ENCODE measurements around the gene AQP6. TPM values are rescaled to one million over a fixed set of nuclear protein-coding genes. Genes with fewer than 3 reads are reported as not detected.
A peak's percentile ranks its signal among the peaks of the same experiment; 100 is the strongest.

The AQP6 gene
- 0.48 TPM for total RNA-seq (ENCODE audit: insufficient read depth, low replicate concordance)

- DNase-seq (ENCODE audit: low spot score): no peak
These were observed at the start of gene AQP6 for GRCh38 chr12:49972641-49973360. Gene AQP6 (plus strand): TSS chr12:49972947. CDS start chr12:49973174, 227 bp downstream.

- DNase-seq (ENCODE audit: low spot score): no peak
These were observed 49.6 kb upstream of the AQP6 start for GRCh38 chr12:49923035-49923644.

- DNase-seq (ENCODE audit: low spot score): peak; percentile 41
These were observed 48.7 kb upstream of the AQP6 start for GRCh38 chr12:49923880-49924556.

GRCh38 chr12:49924628-49925246 lies 48.0 kb upstream of the AQP6 start:
- DNase-seq (ENCODE audit: low spot score): no peak

GRCh38 chr12:49925433-49926204 lies 47.1 kb upstream of the AQP6 start:
- no peak for DNase-seq (ENCODE audit: low spot score)

DNA sequence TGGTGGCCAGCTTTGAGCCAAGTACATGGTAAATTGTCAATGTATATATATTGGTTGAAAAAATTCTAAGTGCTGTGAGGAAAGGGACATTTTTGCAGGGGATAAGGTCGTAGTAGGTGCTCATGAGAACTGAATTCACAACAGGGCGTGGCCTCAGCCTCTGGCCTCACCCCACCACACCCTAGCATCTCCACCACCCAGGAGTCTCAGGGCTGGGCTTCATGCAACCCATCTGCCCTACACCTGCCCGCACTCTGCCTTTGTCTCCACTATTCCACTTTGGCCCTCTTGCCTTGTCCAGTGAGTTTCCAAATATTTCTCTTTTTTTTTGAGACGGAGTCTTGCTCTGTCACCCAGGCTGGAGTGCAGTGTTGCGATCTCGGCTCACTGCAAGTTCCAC lies 44.3 kb upstream of the AQP6 start:
- no peak for DNase-seq (ENCODE audit: low spot score)

GRCh38 chr12:49929581-49929980 lies 43.2 kb upstream of the AQP6 start:
- no peak for DNase-seq (ENCODE audit: low spot score)

DNA sequence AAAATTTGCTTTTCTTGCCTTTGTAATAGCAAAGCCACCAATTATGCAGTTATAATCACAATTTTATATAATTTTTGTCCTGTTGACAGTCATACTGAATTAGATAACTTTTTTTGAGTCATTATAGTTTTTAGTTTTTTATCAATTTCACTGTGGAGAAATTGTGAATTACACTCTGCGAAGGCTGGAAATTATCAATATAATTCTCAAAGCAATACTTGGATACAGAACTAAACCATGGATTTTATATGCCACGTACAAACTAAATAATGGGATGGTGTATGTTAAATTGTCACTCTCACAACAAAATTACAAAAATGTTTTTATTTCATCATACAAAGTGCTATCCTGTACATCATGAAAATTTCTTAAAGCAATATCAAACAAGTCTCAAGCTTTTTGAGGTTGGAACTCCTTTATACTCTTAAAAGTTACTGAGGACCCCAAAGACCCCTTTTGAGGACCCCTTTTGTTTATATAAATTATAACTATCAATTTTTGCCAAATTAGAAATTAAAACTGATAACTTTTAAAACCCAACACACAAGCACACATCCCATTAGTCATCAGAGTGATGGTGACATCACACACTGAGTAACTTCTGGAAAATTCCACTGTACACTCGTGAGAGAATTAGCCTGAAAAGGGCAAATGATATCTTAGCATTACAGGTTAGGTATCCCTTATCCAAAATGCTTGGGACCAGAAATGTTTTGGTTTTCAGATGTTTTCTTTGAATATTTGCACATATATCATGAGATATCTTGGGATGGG lies 42.0 kb upstream of the AQP6 start:
- no peak for DNase-seq (ENCODE audit: low spot score)

DNA sequence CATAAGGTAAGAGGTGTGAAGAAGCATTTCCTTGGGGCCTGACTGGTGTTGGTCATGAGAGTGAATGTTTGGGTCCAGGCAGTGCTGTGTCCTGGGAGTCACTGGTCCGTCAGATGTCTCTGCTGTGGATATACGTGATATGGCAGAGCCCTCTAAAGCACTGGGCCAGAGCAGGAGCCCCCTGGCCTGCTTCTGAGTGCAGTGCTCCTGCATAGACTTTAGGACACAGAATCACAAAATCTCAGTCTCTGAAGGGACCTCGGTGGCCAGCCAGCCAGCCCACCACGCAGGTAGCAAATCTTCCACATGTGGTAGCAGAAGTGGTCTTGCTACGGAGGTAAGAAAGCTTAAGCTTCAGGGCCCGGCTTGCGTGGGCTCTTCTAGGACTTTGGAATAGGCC lies 40.7 kb upstream of the AQP6 start:
- DNase-seq (ENCODE audit: low spot score): no peak

DNA sequence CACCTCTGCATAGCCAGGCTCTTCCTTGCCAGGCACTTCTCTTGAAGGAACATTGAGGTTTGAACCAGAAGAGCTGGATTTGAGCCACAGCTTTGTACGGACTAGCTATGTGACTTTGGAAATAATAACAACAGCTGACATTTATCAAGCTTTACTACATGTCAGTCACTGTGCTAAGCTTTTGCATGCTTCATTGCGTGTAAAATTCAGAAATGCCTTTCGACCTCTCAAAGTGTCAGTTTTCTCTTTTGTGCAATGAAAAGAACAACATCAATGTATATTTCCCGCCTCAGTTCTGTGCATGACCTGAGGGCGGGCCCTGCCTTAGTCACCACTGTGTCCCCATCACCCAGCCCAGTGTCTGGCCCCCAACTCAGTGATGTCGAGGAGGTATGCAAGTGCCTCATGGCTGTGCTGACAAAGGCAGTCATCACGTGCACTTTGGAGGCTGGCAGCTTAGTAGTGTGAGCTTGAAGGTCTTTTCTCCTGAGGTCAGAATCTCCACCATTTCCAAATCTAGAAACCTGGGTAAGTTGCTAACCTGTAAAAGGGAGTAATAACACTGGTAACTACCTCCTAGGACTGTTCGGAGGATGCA lies 40.1 kb upstream of the AQP6 start:
- no peak for DNase-seq (ENCODE audit: low spot score)

DNA sequence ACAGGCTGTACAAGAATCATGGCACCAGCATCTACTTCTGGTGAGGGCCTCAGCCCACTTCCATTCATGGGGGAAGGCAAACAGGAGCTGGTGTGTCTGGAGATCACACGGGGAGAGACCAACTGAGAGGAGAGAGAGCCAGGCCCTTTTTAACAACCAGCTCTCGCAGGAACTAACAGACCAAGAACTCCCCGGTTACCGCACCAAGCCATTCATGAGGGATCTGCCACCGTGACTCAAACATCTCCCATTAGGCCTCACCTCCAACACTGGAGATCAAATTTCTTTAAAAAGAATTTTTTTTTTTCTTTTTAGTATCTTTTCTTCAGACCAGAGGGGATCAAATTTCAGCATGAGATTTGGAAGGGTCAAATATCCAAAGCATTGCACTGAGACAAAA lies 39.0 kb upstream of the AQP6 start:
- DNase-seq (ENCODE audit: low spot score): peak; percentile 56

GRCh38 chr12:49934505-49934904 lies 38.2 kb upstream of the AQP6 start:
- no peak for DNase-seq (ENCODE audit: low spot score)

DNA sequence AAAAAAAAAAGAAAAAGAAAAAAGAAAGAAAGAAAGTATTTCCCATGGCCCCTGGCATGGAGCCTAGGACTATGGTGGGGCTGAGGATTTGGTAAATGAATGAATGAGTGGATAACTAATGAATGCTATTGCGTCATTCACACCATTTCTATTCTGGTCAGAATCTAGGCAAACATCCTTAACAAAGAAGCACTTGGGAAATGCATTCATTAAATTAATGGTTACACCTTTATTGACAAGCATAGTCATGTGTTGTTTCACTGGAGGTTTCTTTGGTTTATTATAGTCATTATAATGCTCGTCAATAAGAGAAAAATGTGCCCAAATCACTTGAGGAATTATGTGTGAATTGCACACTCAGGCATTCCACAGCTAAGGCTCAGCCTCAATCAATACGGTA lies 35.8 kb upstream of the AQP6 start:
- no peak for DNase-seq (ENCODE audit: low spot score)

DNA sequence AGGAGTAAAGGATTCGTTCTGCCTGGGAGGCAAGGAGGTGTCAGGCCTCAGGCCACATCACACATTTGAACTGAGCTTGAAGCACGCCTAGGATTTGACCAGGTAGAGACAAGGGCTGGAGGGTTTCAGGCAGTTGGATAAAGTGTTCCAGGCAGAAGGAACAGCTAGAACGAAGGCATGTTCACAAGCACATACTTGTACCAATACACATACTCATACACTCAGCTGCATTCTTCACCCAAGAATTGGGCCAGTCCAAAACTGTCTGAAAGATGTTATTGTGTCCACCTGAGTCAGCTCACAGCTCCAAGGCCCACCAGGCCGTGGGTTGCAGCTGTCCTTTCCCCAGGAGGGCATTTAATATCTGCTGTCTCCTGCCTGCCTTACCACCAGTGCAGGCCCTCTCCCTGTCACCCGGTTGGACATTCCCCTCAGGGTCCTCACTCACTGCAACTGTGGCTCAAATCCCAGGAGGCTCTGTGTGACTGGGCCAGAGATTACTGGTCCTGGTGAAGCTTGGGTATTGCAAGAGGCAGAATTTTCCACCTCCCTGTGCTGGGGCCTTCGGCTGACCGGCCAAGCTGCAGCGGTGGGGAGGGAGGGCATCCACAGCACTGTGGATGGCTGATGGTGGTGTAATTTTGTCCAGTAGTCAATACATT lies 35.0 kb upstream of the AQP6 start:
- DNase-seq (ENCODE audit: low spot score): peak; percentile 35

DNA sequence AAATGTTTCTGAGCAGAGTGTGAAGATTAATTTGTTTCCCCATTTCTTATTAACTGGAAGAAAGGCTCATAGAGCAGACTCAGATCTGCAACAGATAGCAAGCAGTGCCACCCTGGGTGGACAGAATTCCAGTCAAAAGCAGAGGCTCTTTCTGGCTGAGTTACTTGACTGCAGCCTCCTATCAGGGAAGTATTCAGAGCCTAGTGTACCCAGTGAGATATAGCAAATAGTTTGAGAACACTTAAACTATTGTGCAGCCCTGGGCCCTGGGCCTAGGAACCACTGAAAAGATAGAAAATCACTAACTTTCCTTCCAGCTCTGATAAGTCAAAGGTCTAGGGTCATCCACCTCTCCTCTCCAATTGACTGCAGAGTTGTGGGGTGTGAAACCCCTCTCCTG lies 33.4 kb upstream of the AQP6 start:
- peak; percentile 42 for DNase-seq (ENCODE audit: low spot score)

DNA sequence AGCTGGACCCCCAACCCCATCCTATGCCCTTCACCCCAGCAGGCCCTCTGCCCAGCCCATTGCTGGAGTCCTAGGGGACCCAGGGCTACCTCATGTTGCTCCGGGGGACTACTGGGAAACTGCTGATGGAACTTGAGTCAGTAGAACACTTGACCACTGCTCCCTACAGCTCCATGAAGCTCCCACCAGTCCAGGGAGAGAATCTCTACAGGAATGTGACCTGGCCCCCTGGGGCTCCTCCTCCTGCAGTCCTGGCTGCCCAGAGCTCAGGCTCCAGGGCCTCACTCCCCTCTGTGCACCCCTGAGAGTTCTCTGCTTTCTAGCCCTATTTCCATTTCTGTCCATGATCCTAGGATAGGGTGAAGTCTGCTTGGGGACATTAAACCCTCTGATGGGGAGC lies 33.0 kb upstream of the AQP6 start:
- DNase-seq (ENCODE audit: low spot score): no peak

DNA sequence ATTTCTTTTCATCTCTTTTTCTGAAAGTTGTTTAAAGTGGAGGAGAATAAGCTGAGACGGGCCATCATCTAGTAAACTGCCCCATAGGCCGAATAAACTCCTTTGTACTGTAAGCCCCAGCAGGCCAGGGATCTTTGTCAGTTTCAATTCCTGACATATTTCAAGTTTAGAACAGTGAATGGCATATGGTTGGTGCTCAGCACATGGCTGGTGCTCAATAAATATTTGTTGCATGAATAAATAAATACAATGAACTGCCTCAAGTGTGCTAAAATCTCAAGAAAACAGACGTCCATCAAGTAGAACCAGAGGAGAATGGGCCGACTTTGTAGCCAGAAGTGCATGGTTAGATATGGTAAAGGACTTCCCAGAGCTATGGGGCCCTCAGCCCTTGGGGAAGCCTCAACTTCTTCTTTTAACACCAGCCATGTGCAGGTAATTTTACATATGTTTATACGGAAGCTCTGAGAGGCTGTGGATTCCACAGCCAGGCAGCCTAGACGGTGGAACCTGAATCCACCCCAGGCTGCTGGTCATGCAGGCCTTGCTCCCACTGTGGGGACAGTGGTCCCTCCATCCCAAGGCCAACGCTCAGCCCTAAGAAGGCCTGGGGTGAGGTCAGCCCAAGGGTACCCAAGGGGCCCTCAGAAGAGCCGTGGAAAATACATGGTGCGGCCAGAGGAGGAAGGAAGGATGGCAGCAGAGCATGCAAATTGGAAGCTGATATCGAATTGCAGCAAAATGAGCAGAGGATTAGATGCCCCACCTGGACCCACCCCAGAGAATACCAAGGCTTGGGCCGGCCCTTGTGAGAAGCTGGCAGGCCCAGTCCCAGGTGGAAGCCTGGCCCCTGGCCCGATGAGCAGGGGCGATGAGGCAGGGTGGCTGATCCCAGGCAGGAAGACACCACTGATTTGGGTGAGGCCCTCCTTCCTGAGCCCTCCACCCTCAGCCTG lies 30.9 kb upstream of the AQP6 start:
- DNase-seq (ENCODE audit: low spot score): no peak

- DNase-seq (ENCODE audit: low spot score): no peak
These were observed 30.2 kb upstream of the AQP6 start for GRCh38 chr12:49942512-49942893.

Measured in umbilical cord (tissue), 2 donors.